Stomach (tissue), 4 donors: ENCODE measurements around the gene FAM83D.

ENCODE experiments used
- EP300 ChIP-seq: sonication (generic); formaldehyde crosslinking; IDR thresholded peaks from one replicate; pipeline ENCODE4 v1.6.1; 2017; ENCODE audit warnings: antibody characterized with exemption
- POLR2A ChIP-seq, 4 donors: fragments of 450-650 bp; IDR thresholded peaks; one replicate each; pipeline ENCODE4 v1.6.1; 2016; ENCODE audit warnings: antibody characterized with exemption in 4 of 4, control low read depth in 2 of 4, mild to moderate bottlenecking in 1 of 4, moderate library complexity in 1 of 4
- POLR2AphosphoS5 ChIP-seq, 3 donors: sonication (generic); formaldehyde crosslinking; IDR thresholded peaks; one replicate each; pipeline ENCODE4 v1.6.1; 2016; ENCODE audit warnings: antibody characterized with exemption in 3 of 3
- TF ChIP-seq, protein P1 (sequence below), 7 experiments: fragments of 450-650 bp in 4 of 7; fragments of 200-600 bp in 3 of 7; sonication (generic) in 3 of 7; IDR thresholded peaks; one replicate each; pipeline ENCODE4 v1.5.1; 2016 to 2019; ENCODE audit warnings: antibody characterized with exemption in 7 of 7, control low read depth in 2 of 7, mild to moderate bottlenecking in 1 of 7

GRCh38 chr20:38905375-38905774 is 20.8 kb upstream of the FAM83D start:
- TF ChIP-seq, protein P1, sequence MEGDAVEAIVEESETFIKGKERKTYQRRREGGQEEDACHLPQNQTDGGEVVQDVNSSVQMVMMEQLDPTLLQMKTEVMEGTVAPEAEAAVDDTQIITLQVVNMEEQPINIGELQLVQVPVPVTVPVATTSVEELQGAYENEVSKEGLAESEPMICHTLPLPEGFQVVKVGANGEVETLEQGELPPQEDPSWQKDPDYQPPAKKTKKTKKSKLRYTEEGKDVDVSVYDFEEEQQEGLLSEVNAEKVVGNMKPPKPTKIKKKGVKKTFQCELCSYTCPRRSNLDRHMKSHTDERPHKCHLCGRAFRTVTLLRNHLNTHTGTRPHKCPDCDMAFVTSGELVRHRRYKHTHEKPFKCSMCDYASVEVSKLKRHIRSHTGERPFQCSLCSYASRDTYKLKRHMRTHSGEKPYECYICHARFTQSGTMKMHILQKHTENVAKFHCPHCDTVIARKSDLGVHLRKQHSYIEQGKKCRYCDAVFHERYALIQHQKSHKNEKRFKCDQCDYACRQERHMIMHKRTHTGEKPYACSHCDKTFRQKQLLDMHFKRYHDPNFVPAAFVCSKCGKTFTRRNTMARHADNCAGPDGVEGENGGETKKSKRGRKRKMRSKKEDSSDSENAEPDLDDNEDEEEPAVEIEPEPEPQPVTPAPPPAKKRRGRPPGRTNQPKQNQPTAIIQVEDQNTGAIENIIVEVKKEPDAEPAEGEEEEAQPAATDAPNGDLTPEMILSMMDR (IDR thresholded peaks at IDR 0.05): no peak
- TF ChIP-seq POLR2AphosphoS5 (IDR thresholded peaks at IDR 0.05) (no peak), POLR2A (IDR thresholded peaks at IDR 0.05) (no peak), EP300 (no peak)
